ENCODE data around the gene PNMA6A. TPM values are rescaled to one million over a fixed set of nuclear protein-coding genes. Genes with fewer than 3 reads are reported as not detected.

PNMA6A gene
- total and polyA plus RNA-seq, 2 of the 13 experiments (the other 11 are each of a cell fraction or from before 2014, with no cell fraction given): 0.11 to 0.66 TPM

DNA sequence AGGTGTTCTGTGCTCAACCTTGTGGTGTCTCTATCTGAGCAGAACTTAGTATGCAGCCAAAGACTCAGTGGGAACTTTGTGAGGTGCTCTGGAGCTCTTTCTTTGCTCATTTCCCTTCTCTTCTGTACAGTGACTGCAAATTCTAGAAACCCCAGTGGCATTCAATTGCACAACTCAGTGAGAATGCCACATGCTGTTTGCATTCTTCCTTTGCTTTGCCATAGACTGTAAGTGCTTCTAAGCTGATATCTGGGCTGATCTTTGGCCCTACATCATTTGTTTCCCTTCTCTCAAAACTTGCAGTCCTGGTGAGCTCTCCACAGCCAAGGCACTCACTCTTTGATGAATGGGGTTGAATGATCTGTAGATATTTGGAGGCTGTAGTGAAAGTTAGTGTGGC is 8.9 kb upstream of the PNMA6A start (continued):
- TF ChIP-seq FOXA1 (IDR thresholded peaks at IDR 0.05): no peak
- TF ChIP-seq FOXA1 (CRISPR knock-in tag; IDR thresholded peaks at IDR 0.05): peak; percentile 34; the same call in 1 of the 2 replicates
- TF ChIP-seq RBM39 (IDR thresholded peaks at IDR 0.05; ENCODE audit: low read depth, low read length, poor library complexity, severe bottlenecking): no peak
- TF ChIP-seq ELF1 (CRISPR knock-in tag; IDR thresholded peaks at IDR 0.05): no peak

DNA sequence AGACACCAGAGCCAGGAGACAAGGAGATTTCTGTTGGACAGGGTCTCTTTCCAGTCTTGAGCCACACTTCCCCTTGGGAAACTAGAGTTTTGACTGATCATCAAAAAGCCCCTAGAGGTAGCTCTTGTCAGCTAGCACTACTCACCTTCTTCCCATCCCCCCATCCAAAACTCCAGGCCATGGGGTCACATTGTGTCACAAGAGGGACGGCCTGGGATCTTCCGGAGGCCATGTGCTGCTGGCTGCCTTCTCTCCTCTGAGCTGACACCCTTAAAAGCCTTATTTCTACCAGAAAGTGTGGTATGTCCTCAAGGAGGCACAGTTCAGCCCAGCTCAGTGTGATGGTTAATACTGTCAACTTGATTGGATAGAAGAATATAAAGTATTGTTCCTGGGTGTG is 8.2 kb upstream of the PNMA6A start:
- H3K4me2 ChIP-seq (ENCODE audit: low read depth, low read length): peak overlapping the region; percentile 43; the same call in 1 of the 2 replicates
- H4K20me1 ChIP-seq (ENCODE audit: insufficient read depth, low read length): no peaks in the 10 kb centered on the region
- BruUV-seq (replicated peaks): no TSS peak
- no peak overlapping the region for H3K4me3 ChIP-seq (replicated peaks in 1 of 3; ENCODE audit: insufficient read depth in 1 of 3, low read depth in 2 of 3, low read length in 3 of 3)
- CTCF ChIA-PET (ENCODE audit: low intra/inter-chr PET ratio, low total read pairs): no interaction called here
- H2AFZ ChIP-seq (ENCODE audit: low read length): peak overlapping the region; percentile 5
- intact Hi-C loops (cut with micrococcal nuclease; ENCODE audit: unreplicated experiment) (no loop called here), in situ Hi-C loops (cut with HindIII; ENCODE audit: extremely low pct_ligation_motif_present, low pct_unique_long_range_greater_than_20kb) (no loop called here)
- POLR2A ChIA-PET: interaction anchor here (1.2 kb wide), 1 partner anchor 39 kb away, joined by 4 read pairs; no protein-coding TSS in a partner anchor
- H3K4me1 ChIP-seq (ENCODE audit: insufficient read depth, low read length): peaks cover 42% of the 10 kb centered on the region
- FAIRE-seq (peak; percentile 21), ATAC-seq (no peak), DNase-seq (ENCODE audit: low spot score) (peak; percentile 10)
- no peaks in the 10 kb centered on the region for H3K36me3 ChIP-seq (replicated peaks in 1 of 2; ENCODE audit: control insufficient read depth in 1 of 2, insufficient read depth in 2 of 2, low read length in 2 of 2)
- H3K9me3 ChIP-seq (ENCODE audit: low read length): no peaks in the 10 kb centered on the region
- H3K27me3 ChIP-seq (ENCODE audit: control insufficient read depth in 1 of 2, insufficient read depth in 2 of 2, low read length in 2 of 2): no peaks in the 10 kb centered on the region
- no peaks in the 10 kb centered on the region for H3K79me2 ChIP-seq (ENCODE audit: insufficient read depth, low read length)
- H3K27ac ChIP-seq (ENCODE audit: extremely low read length, insufficient read depth, low read length): peak overlapping the region; percentile 78
- 0% methylated on average over 1 of the region's 2 CpGs for WGBS (ENCODE audit: low lambda C conversion rate)
- no peak overlapping the region for H3K9ac ChIP-seq (ENCODE audit: insufficient read depth, low read depth, low read length)
- TF ChIP-seq, protein P1, sequence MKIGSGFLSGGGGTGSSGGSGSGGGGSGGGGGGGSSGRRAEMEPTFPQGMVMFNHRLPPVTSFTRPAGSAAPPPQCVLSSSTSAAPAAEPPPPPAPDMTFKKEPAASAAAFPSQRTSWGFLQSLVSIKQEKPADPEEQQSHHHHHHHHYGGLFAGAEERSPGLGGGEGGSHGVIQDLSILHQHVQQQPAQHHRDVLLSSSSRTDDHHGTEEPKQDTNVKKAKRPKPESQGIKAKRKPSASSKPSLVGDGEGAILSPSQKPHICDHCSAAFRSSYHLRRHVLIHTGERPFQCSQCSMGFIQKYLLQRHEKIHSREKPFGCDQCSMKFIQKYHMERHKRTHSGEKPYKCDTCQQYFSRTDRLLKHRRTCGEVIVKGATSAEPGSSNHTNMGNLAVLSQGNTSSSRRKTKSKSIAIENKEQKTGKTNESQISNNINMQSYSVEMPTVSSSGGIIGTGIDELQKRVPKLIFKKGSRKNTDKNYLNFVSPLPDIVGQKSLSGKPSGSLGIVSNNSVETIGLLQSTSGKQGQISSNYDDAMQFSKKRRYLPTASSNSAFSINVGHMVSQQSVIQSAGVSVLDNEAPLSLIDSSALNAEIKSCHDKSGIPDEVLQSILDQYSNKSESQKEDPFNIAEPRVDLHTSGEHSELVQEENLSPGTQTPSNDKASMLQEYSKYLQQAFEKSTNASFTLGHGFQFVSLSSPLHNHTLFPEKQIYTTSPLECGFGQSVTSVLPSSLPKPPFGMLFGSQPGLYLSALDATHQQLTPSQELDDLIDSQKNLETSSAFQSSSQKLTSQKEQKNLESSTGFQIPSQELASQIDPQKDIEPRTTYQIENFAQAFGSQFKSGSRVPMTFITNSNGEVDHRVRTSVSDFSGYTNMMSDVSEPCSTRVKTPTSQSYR (CRISPR knock-in tag; IDR thresholded peaks at IDR 0.05; ENCODE audit: borderline replicate concordance): peak; percentile 65; the same call in 1 of the 2 replicates
- TF ChIP-seq NR2F6 (IDR thresholded peaks at IDR 0.05) (no peak), NR2F6 (CRISPR knock-in tag; IDR thresholded peaks at IDR 0.05) (0 out of 2 replicates have a peak, but pooled peaks have one; percentile 20), SOX5 (CRISPR knock-in tag; IDR thresholded peaks at IDR 0.05; ENCODE audit: borderline replicate concordance) (no peak), ZNF777 (CRISPR knock-in tag; IDR thresholded peaks at IDR 0.05) (no peak), GTF3A (CRISPR knock-in tag; conservative IDR thresholded peaks at IDR 0.05) (no peak), MXD4 (CRISPR knock-in tag; IDR thresholded peaks at IDR 0.05) (no peak)
- TF ChIP-seq, protein P2, sequence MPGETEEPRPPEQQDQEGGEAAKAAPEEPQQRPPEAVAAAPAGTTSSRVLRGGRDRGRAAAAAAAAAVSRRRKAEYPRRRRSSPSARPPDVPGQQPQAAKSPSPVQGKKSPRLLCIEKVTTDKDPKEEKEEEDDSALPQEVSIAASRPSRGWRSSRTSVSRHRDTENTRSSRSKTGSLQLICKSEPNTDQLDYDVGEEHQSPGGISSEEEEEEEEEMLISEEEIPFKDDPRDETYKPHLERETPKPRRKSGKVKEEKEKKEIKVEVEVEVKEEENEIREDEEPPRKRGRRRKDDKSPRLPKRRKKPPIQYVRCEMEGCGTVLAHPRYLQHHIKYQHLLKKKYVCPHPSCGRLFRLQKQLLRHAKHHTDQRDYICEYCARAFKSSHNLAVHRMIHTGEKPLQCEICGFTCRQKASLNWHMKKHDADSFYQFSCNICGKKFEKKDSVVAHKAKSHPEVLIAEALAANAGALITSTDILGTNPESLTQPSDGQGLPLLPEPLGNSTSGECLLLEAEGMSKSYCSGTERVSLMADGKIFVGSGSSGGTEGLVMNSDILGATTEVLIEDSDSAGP (CRISPR knock-in tag; IDR thresholded peaks at IDR 0.05; ENCODE audit: borderline replicate concordance): no peak
- TF ChIP-seq, protein P3, sequence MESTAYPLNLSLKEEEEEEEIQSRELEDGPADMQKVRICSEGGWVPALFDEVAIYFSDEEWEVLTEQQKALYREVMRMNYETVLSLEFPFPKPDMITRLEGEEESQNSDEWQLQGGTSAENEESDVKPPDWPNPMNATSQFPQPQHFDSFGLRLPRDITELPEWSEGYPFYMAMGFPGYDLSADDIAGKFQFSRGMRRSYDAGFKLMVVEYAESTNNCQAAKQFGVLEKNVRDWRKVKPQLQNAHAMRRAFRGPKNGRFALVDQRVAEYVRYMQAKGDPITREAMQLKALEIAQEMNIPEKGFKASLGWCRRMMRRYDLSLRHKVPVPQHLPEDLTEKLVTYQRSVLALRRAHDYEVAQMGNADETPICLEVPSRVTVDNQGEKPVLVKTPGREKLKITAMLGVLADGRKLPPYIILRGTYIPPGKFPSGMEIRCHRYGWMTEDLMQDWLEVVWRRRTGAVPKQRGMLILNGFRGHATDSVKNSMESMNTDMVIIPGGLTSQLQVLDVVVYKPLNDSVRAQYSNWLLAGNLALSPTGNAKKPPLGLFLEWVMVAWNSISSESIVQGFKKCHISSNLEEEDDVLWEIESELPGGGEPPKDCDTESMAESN (CRISPR knock-in tag; conservative IDR thresholded peaks at IDR 0.05): no peak
- TF ChIP-seq, protein P4, sequence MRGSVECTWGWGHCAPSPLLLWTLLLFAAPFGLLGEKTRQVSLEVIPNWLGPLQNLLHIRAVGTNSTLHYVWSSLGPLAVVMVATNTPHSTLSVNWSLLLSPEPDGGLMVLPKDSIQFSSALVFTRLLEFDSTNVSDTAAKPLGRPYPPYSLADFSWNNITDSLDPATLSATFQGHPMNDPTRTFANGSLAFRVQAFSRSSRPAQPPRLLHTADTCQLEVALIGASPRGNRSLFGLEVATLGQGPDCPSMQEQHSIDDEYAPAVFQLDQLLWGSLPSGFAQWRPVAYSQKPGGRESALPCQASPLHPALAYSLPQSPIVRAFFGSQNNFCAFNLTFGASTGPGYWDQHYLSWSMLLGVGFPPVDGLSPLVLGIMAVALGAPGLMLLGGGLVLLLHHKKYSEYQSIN (CRISPR knock-in tag; IDR thresholded peaks at IDR 0.05; ENCODE audit: borderline replicate concordance): no peak
- TF ChIP-seq, protein P5, sequence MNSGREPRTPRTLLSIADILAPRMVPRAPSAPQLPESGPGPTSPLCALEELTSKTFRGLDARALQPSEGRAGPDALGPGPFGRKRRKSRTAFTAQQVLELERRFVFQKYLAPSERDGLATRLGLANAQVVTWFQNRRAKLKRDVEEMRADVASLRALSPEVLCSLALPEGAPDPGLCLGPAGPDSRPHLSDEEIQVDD (CRISPR knock-in tag; IDR thresholded peaks at IDR 0.05; ENCODE audit: borderline replicate concordance): no peak
